GM04503 (cell line): ENCODE measurements around the gene HIPK4.
"Not testable (repeated sequence)": the region's sequence is repeated elsewhere in the genome, so short reads cannot be mapped to it uniquely, and the experiment has no call there.

Source experiments
- DNase-seq: peaks from one replicate; pipeline ENCODE4 v3.0.0-alpha.2; 2012; ENCODE audit warnings: low read depth

Gene HIPK4

GRCh38 chr19:40417643-40417981, 27.6 kb upstream of the HIPK4 start:
- DNase-seq: no peak

- DNase-seq: no peak
Observed at GRCh38 chr19:40416918-40417642, 27.1 kb upstream of the HIPK4 start.

GRCh38 chr19:40415768-40416167, 25.8 kb upstream of the HIPK4 start:
- DNase-seq: no peak

- DNase-seq: no peak
Observed at GRCh38 chr19:40414542-40415535, 24.9 kb upstream of the HIPK4 start.

GRCh38 chr19:40413291-40413845, 23.4 kb upstream of the HIPK4 start, which contains the start of gene PRX:
Gene PRX, minus strand, starts transcription at chr19:40413378. Its CDS starts 5,446 bp downstream, at chr19:40407932.
- DNase-seq: no peak

- no peak for DNase-seq
Observed at GRCh38 chr19:40412866-40413265, 22.9 kb upstream of the HIPK4 start.

- no peak for DNase-seq
Observed at GRCh38 chr19:40411958-40412499, 22.0 kb upstream of the HIPK4 start.

GRCh38 chr19:40411125-40411842, 21.3 kb upstream of the HIPK4 start:
- no peak for DNase-seq

GRCh38 chr19:40410030-40410389, 20.0 kb upstream of the HIPK4 start:
- no peak for DNase-seq

GRCh38 chr19:40408598-40408925, 18.6 kb upstream of the HIPK4 start:
- not testable (repeated sequence) for DNase-seq

- DNase-seq: no peak
Observed at GRCh38 chr19:40407714-40408597, 18.0 kb upstream of the HIPK4 start.

- DNase-seq: no peak
Observed at GRCh38 chr19:40403262-40403984, 13.4 kb upstream of the HIPK4 start.

GRCh38 chr19:40400559-40400958, 10.6 kb upstream of the HIPK4 start:
- no peak for DNase-seq

GRCh38 chr19:40398417-40399131, 8.6 kb upstream of the HIPK4 start:
- no peak for DNase-seq

- DNase-seq: no peak
Observed at GRCh38 chr19:40397568-40397906, 7.6 kb upstream of the HIPK4 start.

- DNase-seq: no peak
Observed at GRCh38 chr19:40396886-40397567, 7.0 kb upstream of the HIPK4 start.

GRCh38 chr19:40395956-40396355, 6.0 kb upstream of the HIPK4 start:
- no peak for DNase-seq

GRCh38 chr19:40394816-40395210, 4.8 kb upstream of the HIPK4 start:
- no peak for DNase-seq
